Endothelial cell of umbilical vein (primary cell): ENCODE measurements around the gene CTSA. TPM values are rescaled to one million over a fixed set of nuclear protein-coding genes. Genes with fewer than 3 reads are reported as not detected.
"Not testable (repeated sequence)": the region's sequence is repeated elsewhere in the genome, so short reads cannot be mapped to it uniquely, and the experiment has no call there.

Experiments
- BruUV-seq: library from RNA; stranded (reverse); fragments of 400-500 nt; replicated peaks from 2 replicates; lab custom pipeline; 2021; lab: Mats Ljungman, UMichigan
- CTCF ChIA-PET: fragments of 300-600, 350-600 bp; sonication (Branson Sonifier 250); formaldehyde crosslinking; loops from one replicate; lab custom pipeline; 2021; ENCODE audit warnings: antibody characterized with exemption, inconsistent platforms; lab: Charles Lee
- POLR2A ChIA-PET: fragments of 300-600, 350-600 bp; sonication (Branson Sonifier 250); formaldehyde crosslinking; loops from one replicate; lab custom pipeline; 2021; ENCODE audit warnings: antibody characterized with exemption, inconsistent platforms; lab: Charles Lee
- DNase-seq: peaks from one replicate; pipeline ENCODE4 v3.0.0-alpha.2; 2011; ENCODE audit warnings: low read depth, low spot score
- FAIRE-seq: peaks from 2 replicates; lab custom pipeline; 2011; peaks lifted over from hg19 to GRCh38; lab: Jason Lieb, UNC
- H2AFZ ChIP-seq: 2 replicates; pipeline ENCODE4 v1.6.0; 2012; ENCODE audit warnings: low read depth, low read length, control low read depth, inconsistent platforms
- H3K27ac ChIP-seq: 2 replicates; pipeline ENCODE4 v1.5.1; 2011; ENCODE audit warnings: low read depth, mild to moderate bottlenecking, control low read depth, low read length, moderate library complexity; ENCODE audit not compliant: insufficient read depth
- H3K27me3 ChIP-seq, 2 experiments: 2 replicates each; pipeline versions ENCODE4 v1.6.0 to v1.6.1; 2011; ENCODE audit warnings: low read length in 2 of 2, mixed read lengths in 1 of 2; ENCODE audit not compliant: control insufficient read depth in 2 of 2, insufficient read depth in 2 of 2
- H3K36me3 ChIP-seq, 2 experiments: 2 replicates in 1 of 2; 3 replicates in 1 of 2; pipeline ENCODE4 v1.5.1; 2011; ENCODE audit warnings: low read length in 2 of 2, mild to moderate bottlenecking in 1 of 2, moderate library complexity in 1 of 2; ENCODE audit not compliant: control insufficient read depth in 2 of 2, insufficient read depth in 2 of 2; ENCODE audit errors: extremely low read depth in 1 of 2
- H3K4me1 ChIP-seq: 3 replicates; pipeline ENCODE4 v1.5.1; 2011; ENCODE audit warnings: mild to moderate bottlenecking, low read length; ENCODE audit not compliant: control insufficient read depth, insufficient read depth; ENCODE audit errors: extremely low read depth
- H3K4me2 ChIP-seq: 2 replicates; pipeline ENCODE4 v1.6.1; 2011; ENCODE audit warnings: low read length, control low read depth, mixed read lengths; ENCODE audit not compliant: insufficient read depth
- H3K4me3 ChIP-seq, 3 experiments: fragments of 200-600 bp in 1 of 3; sonication (generic), shearing (Covaris generic) in 1 of 3; replicated peaks in 1 of 3; 2 replicates each; pipeline ENCODE4 v1.5.1; 2011 to 2016; ENCODE audit warnings: control low read depth in 3 of 3, low read length in 3 of 3, mild to moderate bottlenecking in 2 of 3, inconsistent platforms in 1 of 3, low read depth in 1 of 3, moderate library complexity in 1 of 3; ENCODE audit not compliant: insufficient read depth in 1 of 3
- H3K79me2 ChIP-seq: 2 replicates; pipeline ENCODE4 v1.6.0; 2012; ENCODE audit warnings: low read length, inconsistent platforms; ENCODE audit not compliant: control insufficient read depth, insufficient read depth
- H3K9ac ChIP-seq: replicated peaks from 2 replicates; pipeline ENCODE3; 2011; ENCODE audit warnings: low read length, control low read depth; ENCODE audit not compliant: insufficient read depth; ENCODE audit errors: extremely low read depth
- H3K9me1 ChIP-seq: replicated peaks from 3 replicates; pipeline ENCODE4 v1.6.0; 2011; ENCODE audit warnings: mild to moderate bottlenecking, low read length; ENCODE audit not compliant: control insufficient read depth, insufficient read depth; ENCODE audit errors: extremely low read depth
- H3K9me3 ChIP-seq: replicated peaks from 2 replicates; pipeline ENCODE4 v1.5.1; 2012; ENCODE audit warnings: low read length, inconsistent platforms; ENCODE audit not compliant: control insufficient read depth, insufficient read depth
- H4K20me1 ChIP-seq: replicated peaks from 2 replicates; pipeline ENCODE3; 2011; ENCODE audit warnings: mild to moderate bottlenecking, low read length; ENCODE audit not compliant: control insufficient read depth, insufficient read depth; ENCODE audit errors: extremely low read depth
- EZH2 ChIP-seq: IDR thresholded peaks from 2 replicates; pipeline ENCODE4 v1.6.1; 2012; ENCODE audit warnings: borderline replicate concordance, low read depth, mild to moderate bottlenecking, moderate library complexity, low read length, inconsistent platforms; ENCODE audit not compliant: severe bottlenecking
- FOS ChIP-seq: IDR thresholded peaks from 2 replicates; pipeline ENCODE4 v1.6.1; 2011; ENCODE audit warnings: mild to moderate bottlenecking, low read length, moderate library complexity, borderline replicate concordance; ENCODE audit not compliant: insufficient read depth
- GATA2 ChIP-seq: IDR thresholded peaks from 2 replicates; pipeline ENCODE4 v1.7.0; 2011; ENCODE audit warnings: low read depth, mild to moderate bottlenecking, moderate library complexity, mixed read lengths, low read length; ENCODE audit not compliant: insufficient read length, insufficient read depth
- JUN ChIP-seq: IDR thresholded peaks from 2 replicates; pipeline ENCODE4 v1.6.1; 2011; ENCODE audit warnings: borderline replicate concordance, low read depth; ENCODE audit not compliant: insufficient read length, insufficient read depth
- MYC ChIP-seq: IDR thresholded peaks from one replicate; pipeline ENCODE4 v1.6.1; 2011; ENCODE audit warnings: mild to moderate bottlenecking, low read depth, low read length
- POLR2A ChIP-seq: IDR thresholded peaks from 2 replicates; pipeline ENCODE4 v1.6.1; 2012; ENCODE audit warnings: low read depth, mild to moderate bottlenecking, control low read depth, low read length
- POLR2AphosphoS5 ChIP-seq: IDR thresholded peaks from 2 replicates; pipeline ENCODE4 v1.6.1; 2012; ENCODE audit warnings: low read depth, mild to moderate bottlenecking, control low read depth, low read length, moderate library complexity; ENCODE audit not compliant: insufficient read depth
- dilution Hi-C: fragments of 300-500 bp; cut with MboI; formaldehyde crosslinking; loops from one replicate; pipeline ENCODE4 v1.15.0; 2019; ENCODE audit warnings: low sequenced_read_pairs; ENCODE audit not compliant: extremely low pct_ligation_motif_present
- intact Hi-C: fragments of 100-400 bp; cut with micrococcal nuclease; formaldehyde crosslinking; loops from one replicate; pipeline ENCODE4 v1.10.0; 2022
- polyA plus RNA-seq, 4 experiments: library from polyadenylated mRNA; depleted of rRNA in 3 of 4; stranded (reverse) in 3 of 4; unstranded in 1 of 4; fragments of >200 nt; gene quantifications; 2 replicates each; pipeline versions ENCODE4 v1.2.1 to v1.2.3, GENCODE V29; 2011 to 2012; ENCODE audit warnings: missing spikeins in 1 of 4
- total RNA-seq: library from RNA; stranded (reverse); gene quantifications from 2 replicates; pipeline ENCODE4 v1.2.3, GENCODE V29; 2021
- TF ChIP-seq, protein P1 (sequence below): IDR thresholded peaks from 2 replicates; pipeline ENCODE4 v1.6.1; 2011; ENCODE audit not compliant: insufficient read depth, insufficient read length
- TF ChIP-seq, protein P2 (sequence below), 2 donors: IDR thresholded peaks; 1 replicate in 1 of 2; 2 replicates in 1 of 2; pipeline ENCODE4 v1.5.1; 2011; ENCODE audit warnings: low read length in 2 of 2, mild to moderate bottlenecking in 2 of 2, moderate library complexity in 2 of 2, control low read depth in 1 of 2, inconsistent platforms in 1 of 2, low read depth in 1 of 2; ENCODE audit not compliant: insufficient read depth in 1 of 2; ENCODE audit errors: extremely low read depth in 1 of 2

CTSA gene
- total and polyA plus RNA-seq, 2 donors (not counting 3 experiments of a cell fraction or from before 2014, with no cell fraction given), result 169 to 409 TPM

DNA sequence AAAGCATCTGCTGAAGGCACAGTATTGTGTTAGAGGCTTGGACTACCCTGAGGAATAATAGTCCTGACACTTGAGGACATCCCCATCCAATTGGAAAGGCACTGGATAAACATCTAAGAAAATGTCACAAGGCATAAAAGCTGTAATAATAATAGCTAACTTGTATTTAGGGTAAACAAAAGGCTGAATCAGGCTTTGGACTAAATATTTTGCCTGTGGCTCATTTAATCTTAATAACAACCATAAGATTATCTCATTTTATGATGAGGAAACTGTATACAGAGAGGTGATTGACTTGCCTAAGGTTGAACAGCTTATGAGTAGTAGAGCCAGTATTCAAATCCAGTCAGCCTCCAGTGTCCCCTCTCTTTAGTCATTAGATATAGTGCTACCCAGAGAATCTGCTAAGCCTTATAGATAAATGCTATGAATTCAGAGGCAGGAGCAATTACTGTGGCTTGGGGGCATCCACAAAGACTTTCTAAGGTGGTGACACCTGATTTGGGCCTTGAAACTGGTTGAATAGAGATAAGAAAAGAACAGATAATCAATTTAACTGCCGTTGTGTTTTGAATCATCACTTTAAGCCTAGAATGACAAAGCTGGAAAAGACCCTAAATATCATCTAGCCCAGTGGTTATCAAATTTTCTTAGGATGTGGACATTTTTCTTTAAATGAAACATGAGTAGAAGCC is 17.6 kb upstream of the CTSA start:
- no peak for FAIRE-seq

DNA sequence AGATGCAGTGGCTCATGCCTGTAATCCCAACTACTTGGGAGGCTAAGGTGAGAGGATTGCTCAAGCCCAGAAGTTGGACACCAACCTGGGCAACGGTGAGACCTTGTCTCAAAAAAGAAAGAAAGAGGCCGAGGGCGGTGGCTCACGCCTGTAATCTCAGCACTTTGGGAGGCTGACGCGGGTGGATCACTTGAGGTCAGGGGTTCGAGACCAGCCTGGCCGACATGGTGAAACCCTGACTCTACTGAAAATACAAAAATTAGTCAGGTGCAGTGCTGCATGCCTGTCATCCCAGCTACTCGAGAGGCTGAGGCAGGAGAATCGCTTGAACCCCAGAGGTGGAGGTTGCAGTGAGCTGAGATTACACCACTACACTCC is 17.0 kb upstream of the CTSA start:
- dilution Hi-C loops, H3K4me2 ChIP-seq, H3K9me1 ChIP-seq, POLR2A ChIA-PET, FAIRE-seq, H3K27me3 ChIP-seq, H3K79me2 ChIP-seq, H3K9me3 ChIP-seq, intact Hi-C loops, BruUV-seq, H2AFZ ChIP-seq, H3K27ac ChIP-seq, H3K9ac ChIP-seq, H3K4me3 ChIP-seq, H3K4me1 ChIP-seq, DNase-seq, H4K20me1 ChIP-seq: not testable (repeated sequence)
- CTCF ChIA-PET, result interaction anchor here (1.2 to 1.9 kb wide), 2 partner anchors 11 to 40 kb away, joined by 5 to 6 read pairs; partner anchors contain the start of gene SNX21
- peaks cover 0 to 13% of the 10 kb centered on the region in 2 experiments for H3K36me3 ChIP-seq

More for the DNA sequence above, 17.6 kb upstream of the CTSA start:
- Histone ChIP-seq H3K27ac (no peak overlapping the region), H3K9ac (no peak overlapping the region), H3K4me2 (no peak overlapping the region), H3K4me1 (no peaks in the 10 kb centered on the region), H3K4me3 (no peak overlapping the region), H4K20me1 (no peaks in the 10 kb centered on the region), H3K9me1 (no peaks in the 10 kb centered on the region), H2AFZ (no peak overlapping the region), H3K27me3 (no peaks in the 10 kb centered on the region), H3K36me3 (peaks cover 0 to 11% of the 10 kb centered on the region in 2 experiments), H3K79me2 (no peaks in the 10 kb centered on the region), H3K9me3 (no peaks in the 10 kb centered on the region)
- ChIA-PET POLR2A (no interaction called here), CTCF (interaction anchor here (1.9 kb wide), 1 partner anchor 11 kb away, joined by 6 read pairs; no protein-coding TSS in a partner anchor)
- dilution Hi-C loops (no loop called here), intact Hi-C loops (no loop called here)
- no TSS peak for BruUV-seq
- no peak for DNase-seq
- TF ChIP-seq FOS (no peak), EZH2 (no peak), POLR2AphosphoS5 (no peak), POLR2A (no peak), MYC (no peak), GATA2 (no peak), JUN (no peak)
- TF ChIP-seq, protein P1, sequence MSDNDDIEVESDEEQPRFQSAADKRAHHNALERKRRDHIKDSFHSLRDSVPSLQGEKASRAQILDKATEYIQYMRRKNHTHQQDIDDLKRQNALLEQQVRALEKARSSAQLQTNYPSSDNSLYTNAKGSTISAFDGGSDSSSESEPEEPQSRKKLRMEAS, result no peak
- TF ChIP-seq, protein P2, sequence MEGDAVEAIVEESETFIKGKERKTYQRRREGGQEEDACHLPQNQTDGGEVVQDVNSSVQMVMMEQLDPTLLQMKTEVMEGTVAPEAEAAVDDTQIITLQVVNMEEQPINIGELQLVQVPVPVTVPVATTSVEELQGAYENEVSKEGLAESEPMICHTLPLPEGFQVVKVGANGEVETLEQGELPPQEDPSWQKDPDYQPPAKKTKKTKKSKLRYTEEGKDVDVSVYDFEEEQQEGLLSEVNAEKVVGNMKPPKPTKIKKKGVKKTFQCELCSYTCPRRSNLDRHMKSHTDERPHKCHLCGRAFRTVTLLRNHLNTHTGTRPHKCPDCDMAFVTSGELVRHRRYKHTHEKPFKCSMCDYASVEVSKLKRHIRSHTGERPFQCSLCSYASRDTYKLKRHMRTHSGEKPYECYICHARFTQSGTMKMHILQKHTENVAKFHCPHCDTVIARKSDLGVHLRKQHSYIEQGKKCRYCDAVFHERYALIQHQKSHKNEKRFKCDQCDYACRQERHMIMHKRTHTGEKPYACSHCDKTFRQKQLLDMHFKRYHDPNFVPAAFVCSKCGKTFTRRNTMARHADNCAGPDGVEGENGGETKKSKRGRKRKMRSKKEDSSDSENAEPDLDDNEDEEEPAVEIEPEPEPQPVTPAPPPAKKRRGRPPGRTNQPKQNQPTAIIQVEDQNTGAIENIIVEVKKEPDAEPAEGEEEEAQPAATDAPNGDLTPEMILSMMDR (IDR thresholded peaks at IDR 0.05; ENCODE audit: extremely low read depth in 1 of 2, insufficient read depth in 1 of 2, low read depth in 1 of 2, low read length in 2 of 2), result no peak
